H1 (cell line): ENCODE measurements around the gene CCR2. TPM values are rescaled to one million over a fixed set of nuclear protein-coding genes. Genes with fewer than 3 reads are reported as not detected.

Experiments used
- JUN ChIP-seq: IDR thresholded peaks from 2 replicates; pipeline ENCODE4 v1.6.1; 2011; ENCODE audit warnings: low read depth, mild to moderate bottlenecking, improper control_type of control experiment, low read length
- RBBP5 ChIP-seq: IDR thresholded peaks from 2 replicates; pipeline ENCODE4 v1.7.1; 2012; ENCODE audit warnings: low read depth, mild to moderate bottlenecking, inconsistent platforms, low read length, moderate library complexity, borderline replicate concordance
- polyA plus RNA-seq, 7 experiments: library from polyadenylated mRNA; depleted of rRNA in 3 of 7; stranded (reverse) in 5 of 7; unstranded in 2 of 7; fragments of >200 nt in 5 of 7; fragments of 200-250 nt in 2 of 7; gene quantifications; 1 replicate in 5 of 7; 2 replicates in 1 of 7; 4 replicates in 1 of 7; pipeline versions ENCODE4 v1.2.1 to v1.2.3, GENCODE V29; 2011 to 2013; ENCODE audit warnings: missing spikeins in 2 of 7, mixed read lengths in 2 of 7
- total RNA-seq: library from RNA; stranded (reverse); fragmentation: NEBNext Ultra II Directional; extraction: Animal tissue kit (Norgen Biotek cat#: 25700); gene quantifications from 2 replicates; pipeline ENCODE4 v1.2.1, GENCODE V29; 2021

CCR2 gene
- total and polyA plus RNA-seq, 2 of the 8 experiments (the other 6 are each of a cell fraction or from before 2014, with no cell fraction given) = not detected

GRCh38 chr3:46399557-46399956 is 45.6 kb downstream of the CCR2 start (continued):
- no peak for TF ChIP-seq RBBP5
- TF ChIP-seq JUN = no peak
